Activated naive CD4-positive, alpha-beta T cell (primary cell): ENCODE measurements around the gene PLA2G4C.
A peak's percentile ranks its signal among the peaks of the same experiment; 100 is the strongest.

Experiments used
- DNase-seq, 4 experiments: peaks; one replicate each; lab custom pipeline; 2025; lab: John Stamatoyannopoulos, UW

Gene PLA2G4C

GRCh38 chr19:48110350-48110966 lies at the start of gene PLA2G4C:
PLA2G4C (minus strand) TSS chr19:48110817; CDS start chr19:48106529, 4,288 bp downstream.
- peak; percentile 46 to 79 (median 74) for DNase-seq

- no peak for DNase-seq
These were observed 47.7 kb upstream of the PLA2G4C start for GRCh38 chr19:48158210-48158790.

GRCh38 chr19:48154003-48154402 lies 43.4 kb upstream of the PLA2G4C start:
- DNase-seq = no peak

GRCh38 chr19:48152551-48152950 lies 41.9 kb upstream of the PLA2G4C start:
- DNase-seq = peak; percentile 14 to 61 (median 47)

- no peak for DNase-seq
These were observed 38.8 kb upstream of the PLA2G4C start for GRCh38 chr19:48149430-48149829.

GRCh38 chr19:48148576-48148975 lies 38.0 kb upstream of the PLA2G4C start:
- no peak for DNase-seq

- no peak for DNase-seq
These were observed 37.1 kb upstream of the PLA2G4C start for GRCh38 chr19:48147597-48148175.

GRCh38 chr19:48139053-48139452 lies 28.4 kb upstream of the PLA2G4C start:
- no peak for DNase-seq

GRCh38 chr19:48137411-48137810 lies 26.8 kb upstream of the PLA2G4C start:
- DNase-seq = no peak

GRCh38 chr19:48136547-48136946 lies 25.9 kb upstream of the PLA2G4C start:
- no peak for DNase-seq

- no peak for DNase-seq
These were observed 24.8 kb upstream of the PLA2G4C start for GRCh38 chr19:48135411-48135810.

- DNase-seq = no peak
These were observed 22.5 kb upstream of the PLA2G4C start for GRCh38 chr19:48133094-48133493.

- DNase-seq = no peak
These were observed 16.9 kb upstream of the PLA2G4C start for GRCh38 chr19:48127561-48127960.

GRCh38 chr19:48123907-48124651 lies 13.5 kb upstream of the PLA2G4C start:
- DNase-seq = no peak

GRCh38 chr19:48122421-48122820 lies 11.8 kb upstream of the PLA2G4C start:
- no peak for DNase-seq

- no peak for DNase-seq
These were observed 11.3 kb upstream of the PLA2G4C start for GRCh38 chr19:48121909-48122371.

- no peak for DNase-seq
These were observed 10.4 kb upstream of the PLA2G4C start for GRCh38 chr19:48121066-48121465.

- DNase-seq = no peak
These were observed 9.9 kb upstream of the PLA2G4C start for GRCh38 chr19:48120505-48120904.

- no peak for DNase-seq
These were observed 7.5 kb upstream of the PLA2G4C start for GRCh38 chr19:48118131-48118517.

- no peak for DNase-seq
These were observed 7.0 kb upstream of the PLA2G4C start for GRCh38 chr19:48117515-48118130.

- DNase-seq = no peak
These were observed 2.7 kb upstream of the PLA2G4C start for GRCh38 chr19:48113190-48113917.

- no peak for DNase-seq
These were observed 663 bp upstream of the PLA2G4C start for GRCh38 chr19:48111280-48111679.
